ENCODE results near the gene UBE2U.

GRCh38 chr1:64229307-64229706 is 25.9 kb downstream of the UBE2U start:
- TF ChIP-seq, protein P1, sequence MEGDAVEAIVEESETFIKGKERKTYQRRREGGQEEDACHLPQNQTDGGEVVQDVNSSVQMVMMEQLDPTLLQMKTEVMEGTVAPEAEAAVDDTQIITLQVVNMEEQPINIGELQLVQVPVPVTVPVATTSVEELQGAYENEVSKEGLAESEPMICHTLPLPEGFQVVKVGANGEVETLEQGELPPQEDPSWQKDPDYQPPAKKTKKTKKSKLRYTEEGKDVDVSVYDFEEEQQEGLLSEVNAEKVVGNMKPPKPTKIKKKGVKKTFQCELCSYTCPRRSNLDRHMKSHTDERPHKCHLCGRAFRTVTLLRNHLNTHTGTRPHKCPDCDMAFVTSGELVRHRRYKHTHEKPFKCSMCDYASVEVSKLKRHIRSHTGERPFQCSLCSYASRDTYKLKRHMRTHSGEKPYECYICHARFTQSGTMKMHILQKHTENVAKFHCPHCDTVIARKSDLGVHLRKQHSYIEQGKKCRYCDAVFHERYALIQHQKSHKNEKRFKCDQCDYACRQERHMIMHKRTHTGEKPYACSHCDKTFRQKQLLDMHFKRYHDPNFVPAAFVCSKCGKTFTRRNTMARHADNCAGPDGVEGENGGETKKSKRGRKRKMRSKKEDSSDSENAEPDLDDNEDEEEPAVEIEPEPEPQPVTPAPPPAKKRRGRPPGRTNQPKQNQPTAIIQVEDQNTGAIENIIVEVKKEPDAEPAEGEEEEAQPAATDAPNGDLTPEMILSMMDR (IDR thresholded peaks at IDR 0.05): no peak
- TF ChIP-seq POLR2AphosphoS5 (IDR thresholded peaks at IDR 0.05) (no peak), POLR2A (IDR thresholded peaks at IDR 0.05) (no peak), EP300 (IDR thresholded peaks at IDR 0.05) (no peak)

Measured in gastroesophageal sphincter (tissue), 3 donors.